Memory B cell (primary cell): ENCODE measurements around the gene RPS6KB1.
"Not testable (repeated sequence)": the region's sequence is repeated elsewhere in the genome, so short reads cannot be mapped to it uniquely, and the experiment has no call there.

ENCODE experiments used
- ATAC-seq: fragments of 150-1000 bp; cut with Tn5 transposase; 2 replicates; pipeline ENCODE4 v1.10.0; 2021; ENCODE audit warnings: low read depth, mild to moderate bottlenecking, moderate library complexity
- DNase-seq, 2 donors: peaks; one replicate each; pipeline ENCODE4 v3.0.0; 2022; ENCODE audit warnings: low spot score in 2 of 2
- H3K27ac Mint-ChIP-seq: one replicate; pipeline ENCODE4 v1.8.0; 2022; ENCODE audit warnings: mild to moderate bottlenecking, moderate library complexity, mixed read lengths
- H3K27me3 Mint-ChIP-seq: one replicate; pipeline ENCODE4 v1.8.0; 2022; ENCODE audit warnings: mixed read lengths
- H3K36me3 Mint-ChIP-seq: one replicate; pipeline ENCODE4 v1.8.0; 2022; ENCODE audit warnings: mild to moderate bottlenecking, mixed read lengths
- H3K4me1 Mint-ChIP-seq: one replicate; pipeline ENCODE4 v1.8.0; 2022; ENCODE audit warnings: mixed read lengths
- H3K4me3 Mint-ChIP-seq: one replicate; pipeline ENCODE4 v1.8.0; 2022; ENCODE audit warnings: mild to moderate bottlenecking, moderate library complexity, mixed read lengths
- H3K9me3 Mint-ChIP-seq: one replicate; pipeline ENCODE4 v1.8.0; 2022; ENCODE audit warnings: mixed read lengths

Gene RPS6KB1

GRCh38 chr17:59856859-59857794, 35.8 kb upstream of the RPS6KB1 start:
- H3K4me3 Mint-ChIP-seq, result no peak overlapping the region
- no peak overlapping the region for H3K27ac Mint-ChIP-seq
- no peak for ATAC-seq
- no peaks in the 10 kb centered on the region for H3K27me3 Mint-ChIP-seq
- peaks cover 7% of the 10 kb centered on the region for H3K4me1 Mint-ChIP-seq
- DNase-seq, result no peak
- H3K9me3 Mint-ChIP-seq, result no peaks in the 10 kb centered on the region
- H3K36me3 Mint-ChIP-seq, result peaks cover 5% of the 10 kb centered on the region

GRCh38 chr17:59858167-59858816, 34.6 kb upstream of the RPS6KB1 start:
- H3K9me3 Mint-ChIP-seq, result no peaks in the 10 kb centered on the region
- H3K4me3 Mint-ChIP-seq, result no peak overlapping the region
- no peaks in the 10 kb centered on the region for H3K27me3 Mint-ChIP-seq
- peaks cover 6% of the 10 kb centered on the region for H3K36me3 Mint-ChIP-seq
- H3K27ac Mint-ChIP-seq, result no peak overlapping the region
- H3K4me1 Mint-ChIP-seq, result peaks cover 3% of the 10 kb centered on the region
- DNase-seq, result no peak
- no peak for ATAC-seq

- ATAC-seq, result no peak
- H3K4me1 Mint-ChIP-seq, result no peaks in the 10 kb centered on the region
- H3K36me3 Mint-ChIP-seq, result peaks cover 6% of the 10 kb centered on the region
- H3K4me3 Mint-ChIP-seq, result no peak overlapping the region
- no peak overlapping the region for H3K27ac Mint-ChIP-seq
- H3K9me3 Mint-ChIP-seq, result no peaks in the 10 kb centered on the region
- no peak for DNase-seq
- H3K27me3 Mint-ChIP-seq, result no peaks in the 10 kb centered on the region
Observed at GRCh38 chr17:59858932-59859331, 34.0 kb upstream of the RPS6KB1 start.

- no peaks in the 10 kb centered on the region for H3K27me3 Mint-ChIP-seq
- H3K4me3 Mint-ChIP-seq, result no peak overlapping the region
- DNase-seq (no peak), ATAC-seq (peak; percentile 63)
- no peak overlapping the region for H3K27ac Mint-ChIP-seq
- H3K4me1 Mint-ChIP-seq, result no peaks in the 10 kb centered on the region
- no peaks in the 10 kb centered on the region for H3K9me3 Mint-ChIP-seq
- peaks cover 6% of the 10 kb centered on the region for H3K36me3 Mint-ChIP-seq
Observed at GRCh38 chr17:59859444-59860025, 33.4 kb upstream of the RPS6KB1 start.

GRCh38 chr17:59863616-59864015, 29.3 kb upstream of the RPS6KB1 start:
- DNase-seq (no peak), ATAC-seq (no peak)
- Mint-ChIP-seq H3K9me3 (no peaks in the 10 kb centered on the region), H3K36me3 (peaks cover 12% of the 10 kb centered on the region), H3K4me3 (no peak overlapping the region), H3K4me1 (no peaks in the 10 kb centered on the region), H3K27me3 (no peaks in the 10 kb centered on the region), H3K27ac (no peak overlapping the region)

GRCh38 chr17:59869941-59870218, 23.0 kb upstream of the RPS6KB1 start:
- DNase-seq, result no peak
- Mint-ChIP-seq H3K9me3 (no peaks in the 10 kb centered on the region), H3K4me1 (no peaks in the 10 kb centered on the region), H3K36me3 (peaks cover 12% of the 10 kb centered on the region), H3K27me3 (no peaks in the 10 kb centered on the region), H3K4me3 (no peak overlapping the region), H3K27ac (no peak overlapping the region)
- no peak for ATAC-seq

- peaks cover 11% of the 10 kb centered on the region for H3K36me3 Mint-ChIP-seq
- H3K27me3 Mint-ChIP-seq, result no peaks in the 10 kb centered on the region
- no peaks in the 10 kb centered on the region for H3K9me3 Mint-ChIP-seq
- no peak overlapping the region for H3K27ac Mint-ChIP-seq
- no peak overlapping the region for H3K4me3 Mint-ChIP-seq
- DNase-seq, result no peak
- ATAC-seq, result no peak
- no peaks in the 10 kb centered on the region for H3K4me1 Mint-ChIP-seq
Observed at GRCh38 chr17:59870482-59870881, 22.4 kb upstream of the RPS6KB1 start.

GRCh38 chr17:59872351-59872750, 20.6 kb upstream of the RPS6KB1 start:
- Mint-ChIP-seq H3K4me1 (no peaks in the 10 kb centered on the region), H3K9me3 (no peaks in the 10 kb centered on the region), H3K36me3 (peaks cover 12% of the 10 kb centered on the region), H3K4me3 (no peak overlapping the region), H3K27ac (peak overlapping the region; percentile 38), H3K27me3 (no peaks in the 10 kb centered on the region)
- ATAC-seq, result no peak
- no peak for DNase-seq

GRCh38 chr17:59873414-59873813, 19.5 kb upstream of the RPS6KB1 start:
- H3K27ac Mint-ChIP-seq, H3K4me1 Mint-ChIP-seq, H3K27me3 Mint-ChIP-seq, H3K9me3 Mint-ChIP-seq, ATAC-seq, DNase-seq, H3K4me3 Mint-ChIP-seq: not testable (repeated sequence)
- H3K36me3 Mint-ChIP-seq, result peaks cover 13% of the 10 kb centered on the region

- Mint-ChIP-seq H3K4me1 (no peaks in the 10 kb centered on the region), H3K27me3 (no peaks in the 10 kb centered on the region), H3K36me3 (peaks cover 12% of the 10 kb centered on the region), H3K9me3 (no peaks in the 10 kb centered on the region), H3K4me3 (no peak overlapping the region), H3K27ac (no peak overlapping the region)
- ATAC-seq (no peak), DNase-seq (no peak)
Observed at GRCh38 chr17:59874376-59874775, 18.5 kb upstream of the RPS6KB1 start.

GRCh38 chr17:59876107-59876506, 16.8 kb upstream of the RPS6KB1 start:
- ATAC-seq (no peak), DNase-seq (no peak)
- H3K27me3 Mint-ChIP-seq, result no peaks in the 10 kb centered on the region
- peaks cover 18% of the 10 kb centered on the region for H3K36me3 Mint-ChIP-seq
- no peak overlapping the region for H3K27ac Mint-ChIP-seq
- no peaks in the 10 kb centered on the region for H3K4me1 Mint-ChIP-seq
- no peaks in the 10 kb centered on the region for H3K9me3 Mint-ChIP-seq
- no peak overlapping the region for H3K4me3 Mint-ChIP-seq

GRCh38 chr17:59877965-59878364, 15.0 kb upstream of the RPS6KB1 start:
- no peak overlapping the region for H3K27ac Mint-ChIP-seq
- peaks cover 16% of the 10 kb centered on the region for H3K36me3 Mint-ChIP-seq
- H3K4me3 Mint-ChIP-seq, result no peak overlapping the region
- no peak for ATAC-seq
- no peak for DNase-seq
- H3K27me3 Mint-ChIP-seq, result no peaks in the 10 kb centered on the region
- no peaks in the 10 kb centered on the region for H3K4me1 Mint-ChIP-seq
- H3K9me3 Mint-ChIP-seq, result no peaks in the 10 kb centered on the region

- no peaks in the 10 kb centered on the region for H3K9me3 Mint-ChIP-seq
- H3K4me1 Mint-ChIP-seq, result no peaks in the 10 kb centered on the region
- H3K36me3 Mint-ChIP-seq, result peaks cover 16% of the 10 kb centered on the region
- no peaks in the 10 kb centered on the region for H3K27me3 Mint-ChIP-seq
- no peak for ATAC-seq
- no peak overlapping the region for H3K4me3 Mint-ChIP-seq
- no peak overlapping the region for H3K27ac Mint-ChIP-seq
- DNase-seq, result no peak
Observed at GRCh38 chr17:59878624-59879023, 14.3 kb upstream of the RPS6KB1 start.

- H3K36me3 Mint-ChIP-seq, result peaks cover 15% of the 10 kb centered on the region
- no peaks in the 10 kb centered on the region for H3K9me3 Mint-ChIP-seq
- DNase-seq, result no peak
- H3K4me3 Mint-ChIP-seq, result no peak overlapping the region
- no peak overlapping the region for H3K27ac Mint-ChIP-seq
- no peak for ATAC-seq
- no peaks in the 10 kb centered on the region for H3K27me3 Mint-ChIP-seq
- peaks cover 9% of the 10 kb centered on the region for H3K4me1 Mint-ChIP-seq
Observed at GRCh38 chr17:59884861-59885260, 8.1 kb upstream of the RPS6KB1 start.
